HL-60 (cell line): ENCODE measurements around the gene LEPROT.

Experiments used
- DNase-seq, 2 experiments: peaks; one replicate each; pipeline ENCODE4 v3.0.0-alpha.2; 2010 to 2020; ENCODE audit warnings: low read depth in 1 of 2, low spot score in 1 of 2
- H3K27ac ChIP-seq: fragments of 250-450 bp; sonication (Bioruptor Pico); replicated peaks from 2 replicates; pipeline ENCODE4 v1.5.1; 2020; ENCODE audit warnings: mild to moderate bottlenecking, moderate library complexity
- H3K27me3 ChIP-seq: fragments of 250-450 bp; sonication (Bioruptor Pico); 2 replicates; pipeline ENCODE4 v1.5.1; 2021; ENCODE audit warnings: mild to moderate bottlenecking, moderate library complexity; ENCODE audit not compliant: insufficient read depth, poor library complexity, severe bottlenecking
- H3K4me3 ChIP-seq: replicated peaks from 2 replicates; pipeline ENCODE4 v1.5.1; 2011; ENCODE audit warnings: mild to moderate bottlenecking, control low read depth, low read length; ENCODE audit not compliant: insufficient read depth
- GABPA ChIP-seq: IDR thresholded peaks from 2 replicates; pipeline ENCODE4 v1.6.1; 2012; ENCODE audit warnings: low read depth
- POLR2AphosphoS5 ChIP-seq: IDR thresholded peaks from 2 replicates; pipeline ENCODE4 v1.6.1; 2012; ENCODE audit warnings: low read depth
- SPI1 ChIP-seq: IDR thresholded peaks from 2 replicates; pipeline ENCODE4 v1.6.1; 2012; ENCODE audit warnings: low read depth, mild to moderate bottlenecking, borderline replicate concordance
- long read RNA-seq: library from polyadenylated mRNA; unstranded; transcript quantifications from one replicate; pipeline ENCODE4 v2.0.0, GENCODE V29; 2020
- TF ChIP-seq, protein P1 (sequence below): IDR thresholded peaks from 2 replicates; pipeline ENCODE4 v1.6.1; 2012; ENCODE audit warnings: low read depth; ENCODE audit not compliant: insufficient replicate concordance
- TF ChIP-seq, protein P2 (sequence below): IDR thresholded peaks from one replicate; pipeline ENCODE4 v1.5.1; 2011; ENCODE audit warnings: low read length, control low read depth, inconsistent platforms; ENCODE audit not compliant: insufficient read depth

The LEPROT gene, protein sequence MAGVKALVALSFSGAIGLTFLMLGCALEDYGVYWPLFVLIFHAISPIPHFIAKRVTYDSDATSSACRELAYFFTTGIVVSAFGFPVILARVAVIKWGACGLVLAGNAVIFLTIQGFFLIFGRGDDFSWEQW
- long read RNA-seq, full-length matches to known transcripts, result 64 of 76 reads
- long read RNA-seq, partial matches to known transcripts, result 11 of 76 reads
- long read RNA-seq, other reads (novel, unspliced or antisense), result 1 of 76 reads

DNA sequence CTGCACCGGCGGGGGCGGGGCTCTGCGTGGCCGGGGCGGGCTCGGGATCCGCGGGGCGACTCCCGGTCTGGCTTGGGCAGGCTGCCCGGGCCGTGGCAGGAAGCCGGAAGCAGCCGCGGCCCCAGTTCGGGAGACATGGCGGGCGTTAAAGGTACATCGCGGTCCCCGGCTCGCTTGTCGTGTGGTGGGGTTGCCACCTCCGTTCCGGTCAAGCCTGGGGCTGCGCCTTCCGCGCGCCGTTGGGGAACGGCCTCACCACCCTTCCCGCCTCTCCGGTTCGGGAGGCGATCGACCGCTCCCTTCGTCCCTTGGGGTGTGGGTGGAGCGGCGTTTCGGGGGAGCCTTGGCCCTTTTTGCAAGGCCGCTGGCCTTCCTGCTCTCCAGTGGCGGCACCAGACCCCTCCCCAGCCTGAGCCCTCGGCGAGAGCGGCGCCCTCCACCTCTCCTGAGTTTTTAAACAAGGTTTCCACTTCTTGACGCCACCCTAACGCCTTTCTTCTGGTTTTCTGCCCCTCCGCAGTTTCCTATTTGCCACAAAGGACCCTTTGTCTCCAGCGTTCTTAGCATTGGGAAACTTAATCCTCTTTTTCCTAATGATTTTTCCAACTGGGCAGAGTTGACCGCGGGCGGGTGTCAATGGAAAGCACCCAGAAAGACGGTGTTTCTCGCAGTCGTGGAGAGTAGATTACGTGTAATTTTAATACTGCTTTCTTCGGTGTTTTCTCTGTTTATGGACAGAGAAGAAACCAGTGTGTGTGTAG, at the start of gene LEPROT, which contains the start of gene LEPR:
Gene LEPROT (plus strand): TSS at position 79 of the 761 bp plus-strand sequence. CDS start 57 bp downstream, at position 136.
Gene LEPR (plus strand): TSS at position 79 of the 761 bp plus-strand sequence. CDS start 144,898 bp downstream, outside the sequence.
- Histone ChIP-seq H3K4me3 (peak within 1 kb of the TSS; percentile 77), H3K27me3 (peaks cover 4% of the 10 kb centered on the region), H3K27ac (peak within 1 kb of the TSS; percentile 95)
- no peak for DNase-seq
- peak; percentile 63; the same call in 1 of the 2 replicates for TF ChIP-seq POLR2AphosphoS5
- no peak for TF ChIP-seq SPI1
- TF ChIP-seq, protein P1, sequence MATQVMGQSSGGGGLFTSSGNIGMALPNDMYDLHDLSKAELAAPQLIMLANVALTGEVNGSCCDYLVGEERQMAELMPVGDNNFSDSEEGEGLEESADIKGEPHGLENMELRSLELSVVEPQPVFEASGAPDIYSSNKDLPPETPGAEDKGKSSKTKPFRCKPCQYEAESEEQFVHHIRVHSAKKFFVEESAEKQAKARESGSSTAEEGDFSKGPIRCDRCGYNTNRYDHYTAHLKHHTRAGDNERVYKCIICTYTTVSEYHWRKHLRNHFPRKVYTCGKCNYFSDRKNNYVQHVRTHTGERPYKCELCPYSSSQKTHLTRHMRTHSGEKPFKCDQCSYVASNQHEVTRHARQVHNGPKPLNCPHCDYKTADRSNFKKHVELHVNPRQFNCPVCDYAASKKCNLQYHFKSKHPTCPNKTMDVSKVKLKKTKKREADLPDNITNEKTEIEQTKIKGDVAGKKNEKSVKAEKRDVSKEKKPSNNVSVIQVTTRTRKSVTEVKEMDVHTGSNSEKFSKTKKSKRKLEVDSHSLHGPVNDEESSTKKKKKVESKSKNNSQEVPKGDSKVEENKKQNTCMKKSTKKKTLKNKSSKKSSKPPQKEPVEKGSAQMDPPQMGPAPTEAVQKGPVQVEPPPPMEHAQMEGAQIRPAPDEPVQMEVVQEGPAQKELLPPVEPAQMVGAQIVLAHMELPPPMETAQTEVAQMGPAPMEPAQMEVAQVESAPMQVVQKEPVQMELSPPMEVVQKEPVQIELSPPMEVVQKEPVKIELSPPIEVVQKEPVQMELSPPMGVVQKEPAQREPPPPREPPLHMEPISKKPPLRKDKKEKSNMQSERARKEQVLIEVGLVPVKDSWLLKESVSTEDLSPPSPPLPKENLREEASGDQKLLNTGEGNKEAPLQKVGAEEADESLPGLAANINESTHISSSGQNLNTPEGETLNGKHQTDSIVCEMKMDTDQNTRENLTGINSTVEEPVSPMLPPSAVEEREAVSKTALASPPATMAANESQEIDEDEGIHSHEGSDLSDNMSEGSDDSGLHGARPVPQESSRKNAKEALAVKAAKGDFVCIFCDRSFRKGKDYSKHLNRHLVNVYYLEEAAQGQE, result no peak
- TF ChIP-seq GABPA, result peak; percentile 43; the same call in 1 of the 2 replicates
- TF ChIP-seq, protein P2, sequence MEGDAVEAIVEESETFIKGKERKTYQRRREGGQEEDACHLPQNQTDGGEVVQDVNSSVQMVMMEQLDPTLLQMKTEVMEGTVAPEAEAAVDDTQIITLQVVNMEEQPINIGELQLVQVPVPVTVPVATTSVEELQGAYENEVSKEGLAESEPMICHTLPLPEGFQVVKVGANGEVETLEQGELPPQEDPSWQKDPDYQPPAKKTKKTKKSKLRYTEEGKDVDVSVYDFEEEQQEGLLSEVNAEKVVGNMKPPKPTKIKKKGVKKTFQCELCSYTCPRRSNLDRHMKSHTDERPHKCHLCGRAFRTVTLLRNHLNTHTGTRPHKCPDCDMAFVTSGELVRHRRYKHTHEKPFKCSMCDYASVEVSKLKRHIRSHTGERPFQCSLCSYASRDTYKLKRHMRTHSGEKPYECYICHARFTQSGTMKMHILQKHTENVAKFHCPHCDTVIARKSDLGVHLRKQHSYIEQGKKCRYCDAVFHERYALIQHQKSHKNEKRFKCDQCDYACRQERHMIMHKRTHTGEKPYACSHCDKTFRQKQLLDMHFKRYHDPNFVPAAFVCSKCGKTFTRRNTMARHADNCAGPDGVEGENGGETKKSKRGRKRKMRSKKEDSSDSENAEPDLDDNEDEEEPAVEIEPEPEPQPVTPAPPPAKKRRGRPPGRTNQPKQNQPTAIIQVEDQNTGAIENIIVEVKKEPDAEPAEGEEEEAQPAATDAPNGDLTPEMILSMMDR, result no peak

DNA sequence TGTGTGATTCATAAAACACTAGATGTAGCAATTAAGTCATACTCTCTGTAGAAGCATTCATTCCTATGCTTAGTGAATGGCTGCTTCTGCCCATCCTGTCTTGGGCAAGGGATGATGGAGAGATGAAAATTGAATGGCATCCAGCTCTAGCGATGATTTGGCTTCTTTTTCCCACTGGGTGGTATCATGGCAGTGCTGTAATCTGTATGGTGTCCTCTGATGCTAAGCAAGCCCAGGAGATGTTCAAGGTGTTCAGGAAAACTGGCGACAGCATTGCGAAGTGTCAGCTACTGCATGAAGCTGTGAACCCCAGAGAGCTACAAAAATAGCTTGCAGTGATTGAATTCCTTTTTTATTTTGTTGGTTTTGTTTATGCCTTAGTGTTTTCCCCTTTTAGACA, 48.9 kb upstream of the LEPROT start:
- no peak overlapping the region for H3K4me3 ChIP-seq
- H3K27me3 ChIP-seq, result no peaks in the 10 kb centered on the region
- no peak overlapping the region for H3K27ac ChIP-seq
- no peak for DNase-seq
- TF ChIP-seq, protein P1, result no peak

DNA sequence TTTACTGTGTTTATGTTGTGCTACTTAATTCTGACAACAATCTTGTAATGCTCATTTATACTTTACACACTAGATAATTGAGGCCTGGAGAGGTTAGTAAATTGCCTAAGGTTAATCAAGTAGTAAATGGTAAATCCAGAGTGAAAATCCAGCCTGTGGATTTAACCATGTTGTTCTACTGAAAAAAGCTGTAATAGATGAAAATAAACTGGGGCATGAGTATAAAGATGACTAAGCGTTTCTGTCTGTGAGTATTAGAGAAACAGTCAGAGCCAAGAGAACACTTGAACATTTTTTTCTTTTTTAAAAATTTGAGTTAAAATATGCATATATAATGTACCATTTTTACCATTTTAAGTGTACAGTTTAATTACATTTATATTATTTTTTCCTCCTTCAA, 47.9 kb upstream of the LEPROT start:
- Histone ChIP-seq H3K27ac (no peak overlapping the region), H3K27me3 (no peaks in the 10 kb centered on the region), H3K4me3 (no peak overlapping the region)
- no peak for DNase-seq
- no peak for TF ChIP-seq POLR2AphosphoS5
- TF ChIP-seq, protein P2, result no peak
- TF ChIP-seq GABPA, result no peak
- TF ChIP-seq, protein P1, result no peak
- no peak for TF ChIP-seq SPI1
